K562 (cell line): ENCODE data around the gene SMG6. TPM values are rescaled to one million over a fixed set of nuclear protein-coding genes. Genes with fewer than 3 reads are reported as not detected.

Experiments
- ATAC-seq: fragments of 200-7000 bp; cut with Tn5 transposase; 3 replicates; pipeline ENCODE4 v1.9.1; 2020; ENCODE audit warnings: moderate library complexity
- BruUV-seq: library from RNA; stranded (reverse); fragments of 400-500 nt; replicated peaks from 2 replicates; lab custom pipeline; 2021; lab: Mats Ljungman, UMichigan
- CTCF ChIA-PET: fragments of 300-600 bp; formaldehyde crosslinking; extraction: SDS; loops from one replicate; lab custom pipeline; 2021; ENCODE audit warnings: low intra/inter-chr PET ratio; lab: Yijun Ruan, JAX
- POLR2A ChIA-PET: fragments of 300-600, 350-650 bp; sonication (Branson Sonifier 250); formaldehyde crosslinking; extraction: SDS; loops from one replicate; lab custom pipeline; 2021; ENCODE audit warnings: antibody characterized with exemption, inconsistent platforms; lab: Yijun Ruan, JAX
- DNase-seq, 4 experiments: peaks; one replicate each; pipeline versions ENCODE4 v3.0.0 to v3.0.0-alpha.2; 2011 to 2018; ENCODE audit warnings: low spot score in 3 of 4, mixed read lengths in 3 of 4; ENCODE audit errors: extremely low read depth in 1 of 4
- FAIRE-seq: peaks from 2 replicates; lab custom pipeline; 2011; peaks lifted over from hg19 to GRCh38; lab: Jason Lieb, UNC
- H2AFZ ChIP-seq: 2 replicates; pipeline ENCODE4 v1.6.0; 2011; ENCODE audit warnings: low read depth, low read length, control low read depth, inconsistent platforms
- H3K27ac ChIP-seq: fragments of 200-600 bp; 3 replicates; pipeline ENCODE4 v1.8.0; 2011; ENCODE audit warnings: low read depth, mild to moderate bottlenecking, control low read depth, inconsistent platforms, low read length, moderate library complexity, mixed read lengths; ENCODE audit errors: extremely low read depth
- H3K27me3 ChIP-seq, 2 experiments: fragments of 300-600 bp in 1 of 2; 2 replicates in 1 of 2; 3 replicates in 1 of 2; pipeline versions ENCODE4 v1.6.0 to v1.8.0; 2011; ENCODE audit warnings: inconsistent platforms in 2 of 2, low read length in 2 of 2, mild to moderate bottlenecking in 1 of 2, mixed read lengths in 1 of 2, moderate library complexity in 1 of 2; ENCODE audit not compliant: control insufficient read depth in 2 of 2, insufficient read depth in 2 of 2
- H3K36me3 ChIP-seq: fragments of 300-600 bp; 3 replicates; pipeline ENCODE4 v1.8.0; 2011; ENCODE audit warnings: mild to moderate bottlenecking, low read length, inconsistent platforms; ENCODE audit not compliant: control insufficient read depth, insufficient read depth
- H3K4me1 ChIP-seq, 2 experiments: fragments of 200-600 bp in 1 of 2; replicated peaks in 1 of 2; 2 replicates in 1 of 2; 3 replicates in 1 of 2; pipeline versions ENCODE4 v1.5.1 to v1.8.0; 2011; ENCODE audit warnings: inconsistent platforms in 2 of 2, low read length in 2 of 2, mild to moderate bottlenecking in 1 of 2, mixed read lengths in 1 of 2, moderate library complexity in 1 of 2; ENCODE audit not compliant: control insufficient read depth in 2 of 2, insufficient read depth in 2 of 2
- H3K4me2 ChIP-seq: 2 replicates; pipeline ENCODE4 v1.6.1; 2011; ENCODE audit warnings: low read length, control low read depth, inconsistent platforms, mixed read lengths; ENCODE audit not compliant: insufficient read depth
- H3K4me3 ChIP-seq: fragments of 200-600 bp; sonication (generic), shearing (Covaris generic); 2 replicates; pipeline ENCODE4 v1.5.1; 2016; ENCODE audit warnings: control low read depth, inconsistent platforms
- H3K79me2 ChIP-seq: fragments of 200-600 bp; 3 replicates; pipeline ENCODE4 v1.8.0; 2011; ENCODE audit warnings: low read length, inconsistent platforms; ENCODE audit not compliant: control insufficient read depth, insufficient read depth
- H3K9ac ChIP-seq, 2 experiments: 2 replicates each; pipeline versions ENCODE4 v1.6.0 to v1.6.1; 2011; ENCODE audit warnings: low read depth in 2 of 2, low read length in 2 of 2, control low read depth in 1 of 2, inconsistent platforms in 1 of 2, mild to moderate bottlenecking in 1 of 2, mixed read lengths in 1 of 2; ENCODE audit not compliant: insufficient read depth in 1 of 2
- H3K9me1 ChIP-seq: one replicate; pipeline ENCODE4 v1.6.0; 2011; ENCODE audit warnings: inconsistent platforms, mild to moderate bottlenecking, low read length, moderate library complexity; ENCODE audit not compliant: control insufficient read depth, insufficient read depth
- H3K9me3 ChIP-seq: replicated peaks from 2 replicates; pipeline ENCODE4 v1.5.1; 2011; ENCODE audit warnings: low read depth, low read length, inconsistent platforms; ENCODE audit not compliant: control insufficient read depth, insufficient read depth
- H4K20me1 ChIP-seq: replicated peaks from 2 replicates; pipeline ENCODE4 v1.6.1; 2011; ENCODE audit warnings: low read length, inconsistent platforms, mixed read lengths; ENCODE audit not compliant: control insufficient read depth, insufficient read depth
- BDP1 ChIP-seq: IDR thresholded peaks from 3 replicates; pipeline ENCODE4 v1.6.1; 2011; ENCODE audit not compliant: insufficient read length, insufficient read depth
- BRCA1 ChIP-seq, 2 experiments: fragments of 450-650 bp in 1 of 2; sonication (generic) in 1 of 2; formaldehyde crosslinking in 1 of 2; IDR thresholded peaks; 2 replicates each; pipeline versions ENCODE4 v1.5.0 to v1.6.1; 2017 to 2020; ENCODE audit warnings: mild to moderate bottlenecking in 1 of 2, missing genetic modification reagents in 1 of 2
- DEAF1 ChIP-seq: fragments of 450-650 bp; formaldehyde crosslinking; IDR thresholded peaks from 2 replicates; pipeline ENCODE4 v1.4.0; 2020; ENCODE audit warnings: mild to moderate bottlenecking, moderate library complexity
- EWSR1 ChIP-seq: fragments of 450-650 bp; IDR thresholded peaks from 2 replicates; pipeline ENCODE4 v1.6.1; 2018; ENCODE audit warnings: borderline replicate concordance, mild to moderate bottlenecking, low read depth, moderate library complexity; ENCODE audit not compliant: partially characterized antibody
- HOMEZ ChIP-seq: fragments of 250-450 bp; sonication (Bioruptor Pico); IDR thresholded peaks from 2 replicates; pipeline ENCODE4 v1.4.0; 2020; ENCODE audit warnings: mild to moderate bottlenecking, moderate library complexity
- NCOA6 ChIP-seq: fragments of 450-650 bp; IDR thresholded peaks from 2 replicates; pipeline ENCODE4 v1.6.1; 2017; ENCODE audit warnings: mild to moderate bottlenecking
- NFIC ChIP-seq: fragments of 450-650 bp; IDR thresholded peaks from 2 replicates; pipeline ENCODE4 v1.6.1; 2017; ENCODE audit warnings: mild to moderate bottlenecking, inconsistent platforms
- NR2F6 ChIP-seq: fragments of 450-650 bp; formaldehyde crosslinking; IDR thresholded peaks from 2 replicates; pipeline ENCODE4 v1.4.0; 2020; ENCODE audit warnings: mild to moderate bottlenecking
- PRMT5 ChIP-seq: sonication (generic); formaldehyde crosslinking; IDR thresholded peaks from 2 replicates; pipeline ENCODE4 v1.5.0; 2020; ENCODE audit warnings: missing genetic modification reagents
- SMAD1 ChIP-seq: fragments of 150-350 bp; IDR thresholded peaks from 2 replicates; pipeline ENCODE4 v1.6.1; 2014; ENCODE audit warnings: low read length, low read depth; ENCODE audit not compliant: partially characterized antibody
- SMAD2 ChIP-seq: fragments of 150-350 bp; IDR thresholded peaks from 2 replicates; pipeline ENCODE4 v1.6.1; 2014; ENCODE audit warnings: low read depth, mild to moderate bottlenecking, low read length
- SRF ChIP-seq, 2 experiments: fragments of 250-450, 450-650 bp in 1 of 2; sonication (Bioruptor Pico) in 1 of 2; sonication (generic) in 1 of 2; formaldehyde crosslinking; IDR thresholded peaks; 2 replicates each; pipeline versions ENCODE4 v1.5.0 to v1.5.1; 2020 to 2022; ENCODE audit warnings: mild to moderate bottlenecking in 1 of 2, missing genetic modification reagents in 1 of 2
- STAT5A ChIP-seq: IDR thresholded peaks from 2 replicates; pipeline ENCODE4 v1.6.1; 2012; ENCODE audit warnings: low read length, inconsistent platforms, borderline replicate concordance
- ZNF274 ChIP-seq: IDR thresholded peaks from 2 replicates; pipeline ENCODE4 v1.6.1; 2011; ENCODE audit warnings: low read depth, mild to moderate bottlenecking, low read length, moderate library complexity, borderline replicate concordance
- ZNF316 ChIP-seq: fragments of 450-650 bp; IDR thresholded peaks from 2 replicates; pipeline ENCODE4 v1.6.1; 2016
- ZNF644 ChIP-seq: fragments of 200-800 bp; sonication (Bioruptor generic); IDR thresholded peaks from 2 replicates; pipeline ENCODE4 v1.6.1; 2016; ENCODE audit warnings: low read depth, missing genetic modification characterization, missing compliant biosample characterization
- WGBS: fragments of 100-300 bp; shearing (Covaris generic); methylation state at CpG from one replicate; pipeline ENCODE4 v1.1.6; 2016; ENCODE audit warnings: low coverage, mixed read lengths; ENCODE audit not compliant: insufficient coverage; ENCODE audit errors: missing lambda C conversion rate; 5-methylcytosine and 5-hydroxymethylcytosine counted together
- in situ Hi-C: fragments of 300-500 bp; cut with MboI; formaldehyde crosslinking; loops from 4 replicates; pipeline ENCODE4 v1.15.0; 2018; ENCODE audit warnings: inconsistent platforms, mixed read lengths
- intact Hi-C: fragments of 100-400 bp; cut with micrococcal nuclease; formaldehyde crosslinking; loops from 2 replicates; pipeline ENCODE4 v1.14.2; 2022
- polyA plus RNA-seq, 8 experiments: library from polyadenylated mRNA; depleted of rRNA in 4 of 8; stranded (reverse) in 5 of 8; unstranded in 3 of 8; fragments of >200 nt; fragmentation: Nextera tagmentation in 2 of 8; fragmentation: Illumina TruSeq in 1 of 8; extraction: Ambion mirVana in 2 of 8; extraction: Trizol in 1 of 8; gene quantifications; 2 replicates each; pipeline versions ENCODE4 v1.2.1 to v1.2.3, GENCODE V29; 2011 to 2014; ENCODE audit warnings: inconsistent platforms in 1 of 8, missing spikeins in 1 of 8
- total RNA-seq, 7 experiments: library from RNA; depleted of rRNA in 6 of 7; stranded (reverse); fragments of >200 nt in 6 of 7; fragmentation: Illumina TruSeq in 2 of 7; extraction: Trizol in 2 of 7; gene quantifications; 2 replicates each; pipeline versions ENCODE4 v1.2.1 to v1.2.3, GENCODE V29; 2011 to 2021; ENCODE audit warnings: low replicate concordance in 1 of 7
- TF ChIP-seq, protein P1 (sequence below): fragments of 450-650 bp; formaldehyde crosslinking; IDR thresholded peaks from 2 replicates; pipeline ENCODE4 v1.4.0; 2020; ENCODE audit warnings: mild to moderate bottlenecking, moderate library complexity

SMG6 gene
- total and polyA plus RNA-seq, 9 of the 15 experiments (the other 6 are each of a cell fraction or from before 2014, with no cell fraction given), result 0.44 to 13.9 (median 6.0) TPM

- ChIA-PET POLR2A (no interaction called here), CTCF (no interaction called here)
- H3K79me2 ChIP-seq, result no peaks in the 10 kb centered on the region
- H3K36me3 ChIP-seq, result 0 out of 3 replicates have a peak, but pooled peaks cover 3% of the 10 kb centered on the region
- H3K4me2 ChIP-seq, result no peak overlapping the region
- DNase-seq (no peak), FAIRE-seq (no peak), ATAC-seq (no peak)
- H4K20me1 ChIP-seq, result no peaks in the 10 kb centered on the region
- no peak overlapping the region for H2AFZ ChIP-seq
- no peaks in the 10 kb centered on the region for H3K9me3 ChIP-seq
- intact Hi-C loops (no loop called here), in situ Hi-C loops (no loop called here)
- H3K9me1 ChIP-seq, result peaks cover 3% of the 10 kb centered on the region
- H3K4me3 ChIP-seq, result no peak overlapping the region
- H3K4me1 ChIP-seq, result peaks cover 0 to 16% of the 10 kb centered on the region in 2 experiments; a peak in 3 of 5 replicates
- no peak overlapping the region for H3K9ac ChIP-seq
- no peaks in the 10 kb centered on the region for H3K27me3 ChIP-seq
- 51% methylated on average over 5 of the region's 9 CpGs for WGBS
- 0 out of 3 replicates have a peak overlapping the region, but pooled peaks have one; percentile 15 for H3K27ac ChIP-seq
- TF ChIP-seq NCOA6 (no peak), ZNF274 (no peak), BDP1 (no peak), SRF (CRISPR knock-in tag; IDR thresholded peaks at IDR 0.05) (no peak), EWSR1 (no peak), SMAD2 (no peak), BRCA1 (IDR thresholded peaks at IDR 0.05) (no peak), BRCA1 (CRISPR knock-in tag; IDR thresholded peaks at IDR 0.05) (no peak), PRMT5 (CRISPR knock-in tag) (no peak), STAT5A (no peak), ZNF644 (tag) (no peak), NFIC (no peak), NR2F6 (CRISPR knock-in tag) (no peak), SMAD1 (no peak), ZNF316 (no peak), DEAF1 (CRISPR knock-in tag) (no peak), HOMEZ (no peak)
- TF ChIP-seq, protein P1, sequence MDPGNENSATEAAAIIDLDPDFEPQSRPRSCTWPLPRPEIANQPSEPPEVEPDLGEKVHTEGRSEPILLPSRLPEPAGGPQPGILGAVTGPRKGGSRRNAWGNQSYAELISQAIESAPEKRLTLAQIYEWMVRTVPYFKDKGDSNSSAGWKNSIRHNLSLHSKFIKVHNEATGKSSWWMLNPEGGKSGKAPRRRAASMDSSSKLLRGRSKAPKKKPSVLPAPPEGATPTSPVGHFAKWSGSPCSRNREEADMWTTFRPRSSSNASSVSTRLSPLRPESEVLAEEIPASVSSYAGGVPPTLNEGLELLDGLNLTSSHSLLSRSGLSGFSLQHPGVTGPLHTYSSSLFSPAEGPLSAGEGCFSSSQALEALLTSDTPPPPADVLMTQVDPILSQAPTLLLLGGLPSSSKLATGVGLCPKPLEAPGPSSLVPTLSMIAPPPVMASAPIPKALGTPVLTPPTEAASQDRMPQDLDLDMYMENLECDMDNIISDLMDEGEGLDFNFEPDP, result no peak
- no TSS peak for BruUV-seq
Observed at GRCh38 chr17:2191785-2192184, 111.8 kb downstream of the SMG6 start.
